CD14-positive monocyte (primary cell): Measurements from ENCODE around the gene RNF34. TPM values are rescaled to one million over a fixed set of nuclear protein-coding genes. Genes with fewer than 3 reads are reported as not detected.

Source experiments
- DNase-seq, 3 donors: peaks; one replicate each; pipeline ENCODE4 v3.0.0-alpha.2; 2011 to 2022
- H2AFZ ChIP-seq: 2 replicates; pipeline ENCODE4 v1.6.0; 2012; ENCODE audit warnings: mild to moderate bottlenecking, low read depth, low read length, inconsistent platforms; ENCODE audit not compliant: insufficient read depth, poor library complexity, severe bottlenecking
- H3K27ac ChIP-seq, 2 donors: 1 replicate in 1 of 2; 2 replicates in 1 of 2; pipeline ENCODE4 v1.5.1; 2012 to 2013; ENCODE audit warnings: low read length in 2 of 2, control low read depth in 1 of 2, inconsistent platforms in 1 of 2, low read depth in 1 of 2, mild to moderate bottlenecking in 1 of 2
- H3K27me3 ChIP-seq, 2 donors: one replicate each; pipeline versions ENCODE4 v1.6.0 to v1.6.1; 2011 to 2013; ENCODE audit warnings: low read length in 2 of 2; ENCODE audit not compliant: control insufficient read depth in 2 of 2, insufficient read depth in 2 of 2
- H3K36me3 ChIP-seq, 2 donors: replicated peaks in 1 of 2; 1 replicate in 1 of 2; 2 replicates in 1 of 2; pipeline versions ENCODE4 v1.5.1 to v1.6.1; 2012 to 2013; ENCODE audit warnings: low read length in 2 of 2, control low read depth in 1 of 2, inconsistent platforms in 1 of 2, mild to moderate bottlenecking in 1 of 2; ENCODE audit not compliant: insufficient read depth in 2 of 2, control insufficient read depth in 1 of 2
- H3K4me1 ChIP-seq, 2 donors: 1 replicate in 1 of 2; 2 replicates in 1 of 2; pipeline versions ENCODE4 v1.5.1 to v1.6.1; 2012 to 2013; ENCODE audit warnings: low read length in 2 of 2, control low read depth in 1 of 2, inconsistent platforms in 1 of 2, mild to moderate bottlenecking in 1 of 2, moderate library complexity in 1 of 2; ENCODE audit not compliant: insufficient read depth in 2 of 2, control insufficient read depth in 1 of 2
- H3K4me2 ChIP-seq: replicated peaks from 2 replicates; pipeline ENCODE3; 2012; ENCODE audit warnings: low read length, moderate library complexity, mild to moderate bottlenecking; ENCODE audit not compliant: poor library complexity, severe bottlenecking; ENCODE audit errors: extremely low read depth
- H3K4me3 ChIP-seq, 3 experiments: fragments of 200-600 bp in 1 of 3; sonication (generic) in 1 of 3; replicated peaks in 1 of 3; 1 replicate in 2 of 3; 2 replicates in 1 of 3; pipeline ENCODE4 v1.5.1; 2011 to 2013; ENCODE audit warnings: low read length in 3 of 3, mild to moderate bottlenecking in 3 of 3, control low read depth in 2 of 3, low read depth in 2 of 3, inconsistent platforms in 1 of 3, moderate library complexity in 1 of 3
- H3K79me2 ChIP-seq: 2 replicates; pipeline ENCODE4 v1.6.0; 2012; ENCODE audit warnings: mild to moderate bottlenecking, control low read depth, inconsistent platforms, low read length, moderate library complexity; ENCODE audit not compliant: insufficient read depth
- H3K9ac ChIP-seq: 2 replicates; pipeline ENCODE4 v1.6.0; 2017; ENCODE audit warnings: low read length, mild to moderate bottlenecking; ENCODE audit not compliant: insufficient read depth, poor library complexity, severe bottlenecking
- H3K9me3 ChIP-seq, 2 donors: replicated peaks in 1 of 2; 1 replicate in 1 of 2; 2 replicates in 1 of 2; pipeline versions ENCODE4 v1.5.1 to v1.6.1; 2012 to 2013; ENCODE audit warnings: low read length in 2 of 2, control low read depth in 1 of 2; ENCODE audit not compliant: control insufficient read depth in 1 of 2, insufficient read depth in 1 of 2
- H4K20me1 ChIP-seq: 2 replicates; pipeline ENCODE4 v1.6.0; 2012; ENCODE audit warnings: mild to moderate bottlenecking, low read length, control low read depth, moderate library complexity; ENCODE audit not compliant: insufficient read depth
- H3K27ac Mint-ChIP-seq, 7 donors: one replicate each; pipeline ENCODE4 v1.8.0; 2020; ENCODE audit warnings: mild to moderate bottlenecking in 7 of 7, mixed read lengths in 7 of 7, moderate library complexity in 6 of 7, inconsistent platforms in 2 of 7
- H3K27me3 Mint-ChIP-seq, 3 donors: one replicate each; pipeline ENCODE4 v1.8.0; 2021 to 2022; ENCODE audit warnings: low read depth in 3 of 3, mild to moderate bottlenecking in 3 of 3, mixed read lengths in 3 of 3, moderate library complexity in 3 of 3, inconsistent platforms in 1 of 3
- H3K36me3 Mint-ChIP-seq, 2 donors: one replicate each; pipeline ENCODE4 v1.8.0; 2020; ENCODE audit warnings: mixed read lengths in 2 of 2, inconsistent platforms in 1 of 2, mild to moderate bottlenecking in 1 of 2
- H3K4me1 Mint-ChIP-seq: one replicate; pipeline ENCODE4 v1.8.0; 2020; ENCODE audit warnings: mild to moderate bottlenecking, mixed read lengths
- H3K4me3 Mint-ChIP-seq, 2 donors: one replicate each; pipeline ENCODE4 v1.8.0; 2020; ENCODE audit warnings: mild to moderate bottlenecking in 2 of 2, mixed read lengths in 2 of 2, moderate library complexity in 1 of 2
- H3K9me3 Mint-ChIP-seq, 7 donors: one replicate each; pipeline ENCODE4 v1.8.0; 2020 to 2022; ENCODE audit warnings: mixed read lengths in 7 of 7, mild to moderate bottlenecking in 6 of 7, moderate library complexity in 6 of 7, inconsistent platforms in 2 of 7
- WGBS: methylation state at CpG from one replicate; pipeline ENCODE4 v1.1.5; 2013; ENCODE audit warnings: missing lambda C conversion rate; ENCODE audit not compliant: insufficient coverage; 5-methylcytosine and 5-hydroxymethylcytosine counted together
- intact Hi-C, 2 donors: fragments of 100-400 bp; cut with micrococcal nuclease; formaldehyde crosslinking; loops; one replicate each; pipeline versions ENCODE4 v1.15.0 to v1.15.1; 2023
- polyA plus RNA-seq, 3 donors: library from polyadenylated mRNA; depleted of rRNA in 1 of 3; unstranded in 2 of 3; stranded (reverse) in 1 of 3; fragments of 300-500 nt in 2 of 3; fragments of >200 nt in 1 of 3; fragmentation: Illumina TruSeq in 2 of 3; gene quantifications; 1 replicate in 2 of 3; 2 replicates in 1 of 3; pipeline ENCODE4 v1.2.3, GENCODE V29; 2012 to 2021
- TF ChIP-seq, protein P1 (sequence below): fragments of 200-600 bp; IDR thresholded peaks from one replicate; pipeline ENCODE4 v1.8.0; 2022; ENCODE audit warnings: antibody characterized with exemption, mild to moderate bottlenecking

RNF34 gene
- polyA plus RNA-seq, 3 donors, result 15.5 to 23.8 (median 19.2) TPM

DNA sequence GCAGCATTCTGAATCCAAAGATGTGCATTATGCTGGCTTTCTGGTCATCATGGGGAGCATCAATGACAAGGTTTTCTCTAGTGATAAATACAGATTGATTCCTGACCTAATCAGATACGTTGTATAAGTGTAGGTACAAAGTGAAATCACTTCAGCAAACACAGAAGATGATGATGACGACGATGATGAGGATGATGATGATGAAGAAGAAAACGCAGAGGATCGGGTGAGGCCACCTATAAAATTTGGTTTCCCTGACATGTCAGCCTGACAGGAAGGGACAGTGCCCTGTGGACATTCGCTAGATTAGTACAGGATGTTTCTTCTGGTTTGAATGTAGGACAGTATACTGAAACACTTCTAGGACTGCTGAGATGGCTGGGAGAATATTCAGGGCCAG, 20.2 kb downstream of the RNF34 start:
- 96% methylated on average over 5 of the region's 6 CpGs for WGBS
- Mint-ChIP-seq H3K9me3 (peaks cover 0 to 8% (median 5%) of the 10 kb centered on the region in 7 donors), H3K27me3 (no peaks in the 10 kb centered on the region), H3K36me3 (peaks cover 73 to 95% of the 10 kb centered on the region in 2 donors), H3K27ac (peak overlapping the region in 3 of 7 donors; percentile 52 to 68 (median 64)), H3K4me1 (peaks cover 18% of the 10 kb centered on the region), H3K4me3 (no peak overlapping the region)
- Histone ChIP-seq H4K20me1 (peaks cover 35% of the 10 kb centered on the region), H3K9me3 (no peaks in the 10 kb centered on the region), H3K4me2 (no peak overlapping the region), H3K4me3 (no peak overlapping the region), H3K36me3 (peaks cover 76 to 91% of the 10 kb centered on the region in 2 donors), H3K4me1 (peaks cover 8 to 16% of the 10 kb centered on the region in 2 donors), H3K9ac (no peak overlapping the region), H3K27ac (peak overlapping the region in 1 of 2 donors; percentile 17), H3K27me3 (no peaks in the 10 kb centered on the region), H2AFZ (no peak overlapping the region), H3K79me2 (peaks cover 52% of the 10 kb centered on the region)
- DNase-seq, result no peak
- TF ChIP-seq, protein P1, sequence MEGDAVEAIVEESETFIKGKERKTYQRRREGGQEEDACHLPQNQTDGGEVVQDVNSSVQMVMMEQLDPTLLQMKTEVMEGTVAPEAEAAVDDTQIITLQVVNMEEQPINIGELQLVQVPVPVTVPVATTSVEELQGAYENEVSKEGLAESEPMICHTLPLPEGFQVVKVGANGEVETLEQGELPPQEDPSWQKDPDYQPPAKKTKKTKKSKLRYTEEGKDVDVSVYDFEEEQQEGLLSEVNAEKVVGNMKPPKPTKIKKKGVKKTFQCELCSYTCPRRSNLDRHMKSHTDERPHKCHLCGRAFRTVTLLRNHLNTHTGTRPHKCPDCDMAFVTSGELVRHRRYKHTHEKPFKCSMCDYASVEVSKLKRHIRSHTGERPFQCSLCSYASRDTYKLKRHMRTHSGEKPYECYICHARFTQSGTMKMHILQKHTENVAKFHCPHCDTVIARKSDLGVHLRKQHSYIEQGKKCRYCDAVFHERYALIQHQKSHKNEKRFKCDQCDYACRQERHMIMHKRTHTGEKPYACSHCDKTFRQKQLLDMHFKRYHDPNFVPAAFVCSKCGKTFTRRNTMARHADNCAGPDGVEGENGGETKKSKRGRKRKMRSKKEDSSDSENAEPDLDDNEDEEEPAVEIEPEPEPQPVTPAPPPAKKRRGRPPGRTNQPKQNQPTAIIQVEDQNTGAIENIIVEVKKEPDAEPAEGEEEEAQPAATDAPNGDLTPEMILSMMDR, result no peak
- intact Hi-C loops, result loop anchor here in 1 of 2 donors (10.0 kb wide), 1 partner anchor 145 kb away; no protein-coding TSS in a partner anchor

- H3K4me1 ChIP-seq, result peaks cover 39 to 46% of the 10 kb centered on the region in 2 donors
- H3K27ac ChIP-seq, result peak overlapping the region; percentile 34 to 84
- no peak overlapping the region for H3K9ac ChIP-seq
- WGBS, result 94% methylated on average over 8 of the region's 14 CpGs
- Mint-ChIP-seq H3K27me3 (no peaks in the 10 kb centered on the region), H3K27ac (peak overlapping the region; percentile 7 to 95 (median 83)), H3K9me3 (peaks cover 0 to 9% (median 5%) of the 10 kb centered on the region in 7 donors), H3K4me1 (peaks cover 47% of the 10 kb centered on the region), H3K4me3 (no peak overlapping the region), H3K36me3 (peaks cover 64 to 79% of the 10 kb centered on the region in 2 donors)
- H3K4me3 ChIP-seq, result no peak overlapping the region
- H3K79me2 ChIP-seq, result peaks cover 45% of the 10 kb centered on the region
- intact Hi-C loops, result loop anchor here in 1 of 2 donors (10.0 kb wide), 1 partner anchor 148 kb away; no protein-coding TSS in a partner anchor
- no peaks in the 10 kb centered on the region for H3K9me3 ChIP-seq
- H3K27me3 ChIP-seq, result no peaks in the 10 kb centered on the region
- H3K36me3 ChIP-seq, result peaks cover 63 to 80% of the 10 kb centered on the region in 2 donors
- H4K20me1 ChIP-seq, result peaks cover 16% of the 10 kb centered on the region
- TF ChIP-seq, protein P1, result no peak
- H3K4me2 ChIP-seq, result no peak overlapping the region
- no peak for DNase-seq
- no peak overlapping the region for H2AFZ ChIP-seq
These were observed 23.3 kb downstream of the RNF34 start for GRCh38 chr12:121423253-121423652.
